IMR-90 (cell line): ENCODE data around the gene RPTOR. TPM values are rescaled to one million over a fixed set of nuclear protein-coding genes. Genes with fewer than 3 reads are reported as not detected.

ENCODE experiments used
- ATAC-seq: fragments of 200-7000 bp; cut with Tn5 transposase; 2 replicates; pipeline ENCODE4 v1.9.1; 2020; ENCODE audit warnings: low read depth, mild to moderate bottlenecking, moderate library complexity
- BruUV-seq: library from RNA; stranded (reverse); fragments of 400-500 nt; replicated peaks from 2 replicates; lab custom pipeline; 2021; lab: Mats Ljungman, UMichigan
- CTCF ChIA-PET: fragments of 300-600 bp; formaldehyde crosslinking; extraction: SDS; loops from one replicate; lab custom pipeline; 2021; ENCODE audit warnings: antibody characterized with exemption; lab: Yijun Ruan, JAX
- POLR2A ChIA-PET: fragments of 300-600 bp; sonication (Branson Sonifier 250); formaldehyde crosslinking; loops from one replicate; lab custom pipeline; 2022; ENCODE audit warnings: antibody characterized with exemption; ENCODE audit not compliant: unreplicated experiment; lab: Charles Lee
- DNase-seq: peaks from one replicate; pipeline ENCODE4 v3.0.0; 2013
- H2AFZ ChIP-seq: replicated peaks from 2 replicates; pipeline ENCODE3; 2013; ENCODE audit warnings: low read length, mild to moderate bottlenecking; ENCODE audit not compliant: poor library complexity
- H2AK5ac ChIP-seq: 2 replicates; pipeline ENCODE4 v1.6.1; 2013; ENCODE audit warnings: low read depth, low read length, inconsistent platforms
- H2AK9ac ChIP-seq: replicated peaks from 2 replicates; pipeline ENCODE3; 2013; ENCODE audit warnings: mild to moderate bottlenecking, low read depth, low read length, moderate library complexity; ENCODE audit not compliant: poor library complexity
- H2BK120ac ChIP-seq: 2 replicates; pipeline ENCODE4 v1.6.1; 2013; ENCODE audit warnings: low read depth, low read length, inconsistent platforms
- H2BK15ac ChIP-seq: 3 replicates; pipeline ENCODE4 v1.6.1; 2013; ENCODE audit warnings: low read depth, low read length, inconsistent platforms
- H2BK20ac ChIP-seq: 2 replicates; pipeline ENCODE4 v1.6.1; 2013; ENCODE audit warnings: low read depth, mild to moderate bottlenecking, inconsistent platforms, low read length, moderate library complexity
- H2BK5ac ChIP-seq: 2 replicates; pipeline ENCODE4 v1.6.1; 2013; ENCODE audit warnings: mild to moderate bottlenecking, low read depth, low read length, inconsistent platforms; ENCODE audit not compliant: poor library complexity, severe bottlenecking
- H3K14ac ChIP-seq: replicated peaks from 2 replicates; pipeline ENCODE4 v1.6.1; 2013; ENCODE audit warnings: low read depth, low read length, inconsistent platforms
- H3K18ac ChIP-seq: 2 replicates; pipeline ENCODE4 v1.6.1; 2013; ENCODE audit warnings: low read depth, low read length, control low read depth
- H3K23ac ChIP-seq: 2 replicates; pipeline ENCODE4 v1.6.1; 2013; ENCODE audit warnings: low read depth, low read length, inconsistent platforms
- H3K27ac ChIP-seq: 2 replicates; pipeline ENCODE4 v1.5.1; 2013; ENCODE audit warnings: mild to moderate bottlenecking, control low read depth, low read length; ENCODE audit not compliant: insufficient read depth
- H3K27me3 ChIP-seq: 2 replicates; pipeline ENCODE4 v1.6.1; 2013; ENCODE audit warnings: low read length; ENCODE audit not compliant: control insufficient read depth, insufficient read depth
- H3K36me3 ChIP-seq: 2 replicates; pipeline ENCODE4 v1.6.1; 2013; ENCODE audit warnings: low read length, mixed read lengths; ENCODE audit not compliant: control insufficient read depth, insufficient read depth
- H3K4ac ChIP-seq: 2 replicates; pipeline ENCODE4 v1.6.1; 2013; ENCODE audit warnings: low read depth, low read length, inconsistent platforms
- H3K4me1 ChIP-seq: 2 replicates; pipeline ENCODE4 v1.6.1; 2013; ENCODE audit warnings: low read length, mixed read lengths; ENCODE audit not compliant: control insufficient read depth, insufficient read depth
- H3K4me2 ChIP-seq: 2 replicates; pipeline ENCODE4 v1.6.1; 2013; ENCODE audit warnings: low read depth, mild to moderate bottlenecking, control low read depth, low read length, moderate library complexity
- H3K4me3 ChIP-seq: 2 replicates; pipeline ENCODE4 v1.5.1; 2013; ENCODE audit warnings: low read depth, mild to moderate bottlenecking, control low read depth, low read length, moderate library complexity; ENCODE audit not compliant: insufficient read depth
- H3K56ac ChIP-seq: 2 replicates; pipeline ENCODE4 v1.6.1; 2013; ENCODE audit warnings: low read length, inconsistent platforms; ENCODE audit not compliant: insufficient read depth; ENCODE audit errors: extremely low read depth
- H3K79me1 ChIP-seq, 2 experiments: 2 replicates each; pipeline ENCODE4 v1.6.1; 2013; ENCODE audit warnings: low read length in 2 of 2, inconsistent platforms in 1 of 2, low read depth in 1 of 2
- H3K9ac ChIP-seq: 2 replicates; pipeline ENCODE4 v1.6.1; 2013; ENCODE audit warnings: low read depth, low read length, control low read depth
- H3K9me1 ChIP-seq: 2 replicates; pipeline ENCODE4 v1.6.1; 2013; ENCODE audit warnings: low read length, inconsistent platforms; ENCODE audit not compliant: insufficient read depth
- H3K9me3 ChIP-seq: 2 replicates; pipeline ENCODE4 v1.6.1; 2013; ENCODE audit warnings: low read length; ENCODE audit not compliant: control insufficient read depth, insufficient read depth
- H4K20me1 ChIP-seq: 2 replicates; pipeline ENCODE4 v1.6.1; 2013; ENCODE audit warnings: low read length, inconsistent platforms; ENCODE audit not compliant: insufficient read depth
- H4K5ac ChIP-seq: 2 replicates; pipeline ENCODE4 v1.6.1; 2013; ENCODE audit warnings: mild to moderate bottlenecking, low read depth, low read length, control low read depth
- H4K8ac ChIP-seq, 2 experiments: 2 replicates each; pipeline ENCODE4 v1.6.1; 2013; ENCODE audit warnings: low read depth in 2 of 2, low read length in 2 of 2, control low read depth in 1 of 2, inconsistent platforms in 1 of 2
- H4K91ac ChIP-seq: 2 replicates; pipeline ENCODE4 v1.6.1; 2013; ENCODE audit warnings: low read depth, low read length, inconsistent platforms; ENCODE audit not compliant: insufficient read depth
- CHD1 ChIP-seq: IDR thresholded peaks from 2 replicates; pipeline ENCODE4 v1.6.1; 2012; ENCODE audit warnings: low read depth, low read length, improper control_type of control experiment
- FOS ChIP-seq: fragments of 150-350 bp; IDR thresholded peaks from 2 replicates; pipeline ENCODE4 v1.6.1; 2016; ENCODE audit warnings: low read depth, low read length
- MAFK ChIP-seq: IDR thresholded peaks from 2 replicates; pipeline ENCODE4 v1.6.1; 2012; ENCODE audit warnings: low read depth, low read length, improper control_type of control experiment
- MAZ ChIP-seq: IDR thresholded peaks from 2 replicates; pipeline ENCODE4 v1.6.1; 2012; ENCODE audit warnings: low read depth, mild to moderate bottlenecking, low read length, improper control_type of control experiment, moderate library complexity, borderline replicate concordance
- RAD21 ChIP-seq: IDR thresholded peaks from 2 replicates; pipeline ENCODE4 v1.6.1; 2012; ENCODE audit warnings: low read length, improper control_type of control experiment
- SMC3 ChIP-seq: fragments of 150-350 bp; IDR thresholded peaks from 2 replicates; pipeline ENCODE4 v1.6.1; 2016; ENCODE audit warnings: low read depth, mild to moderate bottlenecking, antibody characterized with exemption, low read length, moderate library complexity
- WGBS, 2 experiments: methylation state at CpG; one replicate each; pipeline versions ENCODE4 v1.1.5 to v1.1.7; 2013; ENCODE audit warnings: missing lambda C conversion rate in 2 of 2; ENCODE audit not compliant: insufficient read length in 1 of 2; ENCODE audit errors: extremely low coverage in 2 of 2; 5-methylcytosine and 5-hydroxymethylcytosine counted together
- dilution Hi-C: fragments of 300-500 bp; cut with HindIII; formaldehyde crosslinking; loops from one replicate; pipeline ENCODE4 v1.14.3; 2018; ENCODE audit warnings: low sequenced_read_pairs; ENCODE audit not compliant: unreplicated experiment
- in situ Hi-C: fragments of 300-500 bp; cut with MboI; formaldehyde crosslinking; loops from 3 replicates; pipeline ENCODE4 v1.14.3; 2019; ENCODE audit warnings: low sequenced_read_pairs, inconsistent platforms, mixed read lengths
- intact Hi-C: fragments of 100-400 bp; cut with micrococcal nuclease; formaldehyde crosslinking; loops from 2 replicates; pipeline ENCODE4 v1.10.0; 2022
- polyA plus RNA-seq, 3 experiments: library from polyadenylated mRNA; depleted of rRNA; stranded (reverse); fragments of >200 nt; gene quantifications; 2 replicates each; pipeline ENCODE4 v1.2.3, GENCODE V29; 2012; ENCODE audit warnings: low replicate concordance in 1 of 3
- total RNA-seq: library from RNA; depleted of rRNA; stranded (reverse); fragments of >200 nt; gene quantifications from 2 replicates; pipeline ENCODE4 v1.2.3, GENCODE V29; 2012
- TF ChIP-seq, protein P1 (sequence below): fragments of 150-350 bp; IDR thresholded peaks from 2 replicates; pipeline ENCODE4 v1.6.1; 2017; ENCODE audit warnings: mild to moderate bottlenecking, antibody characterized with exemption, low read length, low read depth

The RPTOR gene
- total and polyA plus RNA-seq, 2 of the 4 experiments (the other 2 are of a cell fraction) = 10.8 to 14.7 TPM

DNA sequence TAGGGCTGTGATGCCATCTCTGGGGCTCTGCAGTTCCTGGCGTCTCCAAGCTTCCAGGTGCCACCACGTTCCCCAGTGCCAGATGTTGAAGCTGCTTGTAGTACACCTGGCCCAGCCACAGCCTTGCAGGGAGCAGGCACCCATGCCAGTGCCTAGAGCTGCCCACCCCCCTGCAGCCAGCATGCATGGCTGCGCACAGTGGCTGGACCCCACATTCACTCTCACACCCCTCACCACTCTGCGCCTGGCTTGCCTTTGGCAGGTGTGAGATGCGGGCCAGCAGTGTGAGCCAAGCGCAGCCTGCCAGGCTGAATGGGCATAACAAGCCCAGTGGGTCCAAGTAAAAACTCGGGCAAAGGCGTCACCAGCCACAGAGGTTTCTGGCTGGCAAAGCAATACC lies 371.6 kb downstream of the RPTOR start:
- TF ChIP-seq SMC3 (no peak), RAD21 (no peak), MAZ (no peak), FOS (no peak), CHD1 (no peak), MAFK (no peak)
- TF ChIP-seq, protein P1, sequence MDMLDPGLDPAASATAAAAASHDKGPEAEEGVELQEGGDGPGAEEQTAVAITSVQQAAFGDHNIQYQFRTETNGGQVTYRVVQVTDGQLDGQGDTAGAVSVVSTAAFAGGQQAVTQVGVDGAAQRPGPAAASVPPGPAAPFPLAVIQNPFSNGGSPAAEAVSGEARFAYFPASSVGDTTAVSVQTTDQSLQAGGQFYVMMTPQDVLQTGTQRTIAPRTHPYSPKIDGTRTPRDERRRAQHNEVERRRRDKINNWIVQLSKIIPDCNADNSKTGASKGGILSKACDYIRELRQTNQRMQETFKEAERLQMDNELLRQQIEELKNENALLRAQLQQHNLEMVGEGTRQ = no peak

More for the DNA sequence above, 371.6 kb downstream of the RPTOR start:
- no peak overlapping the region for H3K23ac ChIP-seq
- in situ Hi-C loops = no loop called here
- H4K20me1 ChIP-seq = no peaks in the 10 kb centered on the region
- peaks cover 3% of the 10 kb centered on the region; the same call in 1 of the 2 replicates for H3K9me1 ChIP-seq
- no peak overlapping the region for H2BK15ac ChIP-seq
- dilution Hi-C loops = no loop called here
- H3K9ac ChIP-seq = no peak overlapping the region
- H3K79me1 ChIP-seq = no peaks in the 10 kb centered on the region; a peak in 1 of 4 replicates
- H2BK20ac ChIP-seq = no peak overlapping the region
- no CpG with 5 or more reads among the region's 8 CpGs for WGBS, 2 experiments
- H4K8ac ChIP-seq = no peak overlapping the region
- H2BK5ac ChIP-seq = no peak overlapping the region
- H3K4ac ChIP-seq = no peak overlapping the region
- ChIA-PET CTCF (no interaction called here), POLR2A (no interaction called here)
- H2AK5ac ChIP-seq = no peak overlapping the region
- no peak overlapping the region for H3K4me3 ChIP-seq
- no peak overlapping the region for H3K18ac ChIP-seq
- H2AK9ac ChIP-seq = no peak overlapping the region
- H3K36me3 ChIP-seq = peaks cover 35% of the 10 kb centered on the region
- H3K4me2 ChIP-seq = no peak overlapping the region
- H4K5ac ChIP-seq = no peak overlapping the region
- H3K9me3 ChIP-seq = no peaks in the 10 kb centered on the region
- no TSS peak for BruUV-seq
- H3K27me3 ChIP-seq = no peaks in the 10 kb centered on the region
- H3K14ac ChIP-seq = no peak overlapping the region
- no peaks in the 10 kb centered on the region for H3K4me1 ChIP-seq
- no peak overlapping the region for H3K27ac ChIP-seq
- intact Hi-C loops = no loop called here
- no peak overlapping the region for H2AFZ ChIP-seq
- ATAC-seq (no peak), DNase-seq (no peak)
- H3K56ac ChIP-seq = no peak overlapping the region
- H2BK120ac ChIP-seq = no peak overlapping the region
- H4K91ac ChIP-seq = no peak overlapping the region
